Hepatocyte (in vitro differentiated cells): ENCODE measurements around the gene NLK. TPM values are rescaled to one million over a fixed set of nuclear protein-coding genes. Genes with fewer than 3 reads are reported as not detected.
"Not testable (repeated sequence)": the region's sequence is repeated elsewhere in the genome, so short reads cannot be mapped to it uniquely, and the experiment has no call there.

Experiments
- DNase-seq: peaks from one replicate; pipeline ENCODE4 v3.0.0-alpha.2; 2016; ENCODE audit warnings: low spot score
- H2AFZ ChIP-seq: fragments of 200-600 bp; sonication (generic); 2 replicates; pipeline ENCODE4 v1.6.0; 2016; ENCODE audit warnings: antibody characterized with exemption, mild to moderate bottlenecking
- H3K27ac ChIP-seq: fragments of 200-600 bp; sonication (generic); 2 replicates; pipeline ENCODE4 v1.5.1; 2016; ENCODE audit warnings: mild to moderate bottlenecking
- H3K27me3 ChIP-seq: fragments of 200-600 bp; sonication (generic); 2 replicates; pipeline ENCODE4 v1.6.1; 2016
- H3K36me3 ChIP-seq: fragments of 200-600 bp; sonication (generic); replicated peaks from 2 replicates; pipeline ENCODE4 v1.5.1; 2016; ENCODE audit warnings: low read depth; ENCODE audit not compliant: insufficient read depth
- H3K4me1 ChIP-seq: fragments of 200-600 bp; sonication (generic); 2 replicates; pipeline ENCODE4 v1.5.1; 2016; ENCODE audit warnings: mild to moderate bottlenecking, moderate library complexity; ENCODE audit not compliant: insufficient read depth
- H3K4me2 ChIP-seq: fragments of 200-600 bp; sonication (generic); 2 replicates; pipeline ENCODE4 v1.6.0; 2016
- H3K4me3 ChIP-seq: fragments of 200-600 bp; sonication (generic); 2 replicates; pipeline ENCODE4 v1.5.1; 2016; ENCODE audit warnings: mild to moderate bottlenecking
- H3K79me2 ChIP-seq: fragments of 200-600 bp; sonication (generic); 2 replicates; pipeline ENCODE4 v1.6.0; 2017; ENCODE audit warnings: mild to moderate bottlenecking
- H3K9me2 ChIP-seq: fragments of 200-600 bp; sonication (generic); replicated peaks from 2 replicates; pipeline ENCODE4 v1.6.0; 2017; ENCODE audit warnings: mild to moderate bottlenecking; ENCODE audit not compliant: insufficient read depth
- H3K9me3 ChIP-seq: fragments of 200-600 bp; sonication (generic); 2 replicates; pipeline ENCODE4 v1.5.1; 2016; ENCODE audit warnings: low read depth, mild to moderate bottlenecking
- H4K20me1 ChIP-seq: fragments of 200-600 bp; sonication (generic); 2 replicates; pipeline ENCODE4 v1.6.0; 2016; ENCODE audit warnings: mild to moderate bottlenecking; ENCODE audit not compliant: insufficient read depth, poor library complexity, severe bottlenecking
- EZH2 ChIP-seq: fragments of 200-600 bp; sonication (generic); IDR thresholded peaks from 2 replicates; pipeline ENCODE4 v1.6.1; 2016; ENCODE audit warnings: antibody characterized with exemption, mild to moderate bottlenecking, borderline replicate concordance
- EZH2phosphoT487 ChIP-seq: fragments of 200-600 bp; sonication (generic); IDR thresholded peaks from one replicate; pipeline ENCODE4 v1.6.1; 2018; ENCODE audit warnings: antibody characterized with exemption, mild to moderate bottlenecking, low read depth, moderate library complexity; ENCODE audit not compliant: unreplicated experiment, severe bottlenecking
- WGBS: methylation state at CpG from one replicate; pipeline ENCODE4 v1.1.6; 2016; ENCODE audit warnings: low lambda C conversion rate; ENCODE audit errors: missing lambda C conversion rate; 5-methylcytosine and 5-hydroxymethylcytosine counted together
- polyA plus RNA-seq: library from polyadenylated mRNA; unstranded; fragments of >200 nt; fragmentation: Nextera tagmentation; extraction: Ambion mirVana; gene quantifications from 2 replicates; pipeline ENCODE4 v1.2.1, GENCODE V29; 2016
- total RNA-seq: library from RNA; depleted of rRNA; stranded (reverse); fragments of >200 nt; gene quantifications from 2 replicates; pipeline ENCODE4 v1.2.3, GENCODE V29; 2014
- TF ChIP-seq, protein P1 (sequence below): fragments of 200-600 bp; sonication (generic); IDR thresholded peaks from 2 replicates; pipeline ENCODE4 v1.5.1; 2016; ENCODE audit warnings: antibody characterized with exemption, mild to moderate bottlenecking; ENCODE audit not compliant: poor library complexity

NLK gene
- total and polyA plus RNA-seq, 2 experiments from 2014 or later: 5.2 to 24.9 TPM

DNA sequence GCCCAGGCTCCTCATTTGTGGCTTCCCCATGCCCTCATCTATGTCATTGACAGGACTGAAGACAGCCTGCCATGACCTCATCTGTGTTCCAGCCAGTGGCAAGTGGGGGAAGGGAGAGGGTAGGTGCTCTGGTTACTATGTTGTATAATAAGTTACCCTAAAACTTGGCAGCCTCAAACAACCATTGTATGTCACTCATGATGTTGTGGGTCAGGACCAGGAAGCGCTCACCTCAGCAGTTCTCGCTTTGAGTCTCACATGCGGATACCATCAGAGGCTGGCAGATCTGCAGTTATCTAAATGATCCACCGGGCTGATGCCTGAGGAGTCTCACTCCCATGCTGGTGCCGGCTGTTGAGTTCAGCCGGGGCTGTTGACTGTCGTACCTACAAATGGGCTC lies 187.5 kb downstream of the NLK start:
- DNase-seq: no peak
- Histone ChIP-seq H3K9me3 (no peaks in the 10 kb centered on the region), H2AFZ (no peak overlapping the region), H3K4me2 (no peak overlapping the region), H3K27ac (no peak overlapping the region), H4K20me1 (no peaks in the 10 kb centered on the region), H3K4me1 (no peaks in the 10 kb centered on the region), H3K36me3 (no peaks in the 10 kb centered on the region), H3K9me2 (no peaks in the 10 kb centered on the region), H3K79me2 (no peaks in the 10 kb centered on the region), H3K4me3 (no peak overlapping the region), H3K27me3 (no peaks in the 10 kb centered on the region)
- TF ChIP-seq, protein P1, sequence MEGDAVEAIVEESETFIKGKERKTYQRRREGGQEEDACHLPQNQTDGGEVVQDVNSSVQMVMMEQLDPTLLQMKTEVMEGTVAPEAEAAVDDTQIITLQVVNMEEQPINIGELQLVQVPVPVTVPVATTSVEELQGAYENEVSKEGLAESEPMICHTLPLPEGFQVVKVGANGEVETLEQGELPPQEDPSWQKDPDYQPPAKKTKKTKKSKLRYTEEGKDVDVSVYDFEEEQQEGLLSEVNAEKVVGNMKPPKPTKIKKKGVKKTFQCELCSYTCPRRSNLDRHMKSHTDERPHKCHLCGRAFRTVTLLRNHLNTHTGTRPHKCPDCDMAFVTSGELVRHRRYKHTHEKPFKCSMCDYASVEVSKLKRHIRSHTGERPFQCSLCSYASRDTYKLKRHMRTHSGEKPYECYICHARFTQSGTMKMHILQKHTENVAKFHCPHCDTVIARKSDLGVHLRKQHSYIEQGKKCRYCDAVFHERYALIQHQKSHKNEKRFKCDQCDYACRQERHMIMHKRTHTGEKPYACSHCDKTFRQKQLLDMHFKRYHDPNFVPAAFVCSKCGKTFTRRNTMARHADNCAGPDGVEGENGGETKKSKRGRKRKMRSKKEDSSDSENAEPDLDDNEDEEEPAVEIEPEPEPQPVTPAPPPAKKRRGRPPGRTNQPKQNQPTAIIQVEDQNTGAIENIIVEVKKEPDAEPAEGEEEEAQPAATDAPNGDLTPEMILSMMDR: no peak
- TF ChIP-seq EZH2: no peak
- TF ChIP-seq EZH2phosphoT487: no peak
- 57% methylated on average over 7 of the region's 7 CpGs for WGBS

DNA sequence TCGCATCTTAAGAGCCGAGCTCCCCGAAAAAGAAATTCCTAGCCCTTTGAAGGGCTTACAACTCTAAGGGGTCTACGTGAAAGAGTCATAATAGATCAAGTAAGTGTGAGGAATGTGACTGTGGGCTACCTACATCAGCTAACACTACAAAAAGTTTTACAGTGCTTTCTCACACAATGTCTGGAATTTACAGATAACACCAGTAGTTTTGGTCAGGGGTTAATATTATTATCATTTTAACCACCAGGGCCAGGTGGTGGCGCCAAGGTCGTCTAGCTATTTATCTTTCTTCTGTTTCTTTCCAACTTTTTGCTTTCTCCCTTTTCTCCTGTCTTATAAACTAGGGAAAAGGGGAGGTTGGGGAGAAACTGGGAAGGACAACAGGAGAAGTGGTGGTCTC lies 188.1 kb downstream of the NLK start:
- not testable (repeated sequence) for H4K20me1 ChIP-seq, H3K36me3 ChIP-seq, H3K27ac ChIP-seq, H2AFZ ChIP-seq, H3K4me3 ChIP-seq, DNase-seq, H3K4me1 ChIP-seq, H3K9me2 ChIP-seq, H3K4me2 ChIP-seq, H3K27me3 ChIP-seq, H3K9me3 ChIP-seq, H3K79me2 ChIP-seq
- 31% methylated on average over 6 of the region's 6 CpGs for WGBS

DNA sequence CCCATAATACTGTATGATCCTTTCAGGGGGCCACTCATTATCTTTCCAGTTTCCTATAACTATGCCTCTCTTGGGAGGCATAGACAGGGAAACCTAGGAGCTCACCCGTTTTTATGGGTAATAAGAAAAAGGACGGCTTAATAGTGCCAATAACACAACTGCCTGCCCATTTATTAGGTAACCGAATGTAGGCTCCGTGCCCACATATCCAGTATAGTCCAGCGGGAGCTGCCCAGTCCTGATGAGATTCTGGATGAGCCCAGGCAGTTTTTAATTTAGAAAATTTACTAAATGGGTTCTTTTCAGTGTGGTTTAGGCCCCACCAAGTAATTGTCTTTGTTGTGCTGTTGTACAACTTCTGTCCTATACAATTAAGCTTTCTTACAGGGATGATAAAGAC lies 189.1 kb downstream of the NLK start:
- not testable (repeated sequence) for H3K4me3 ChIP-seq, H3K9me2 ChIP-seq, H4K20me1 ChIP-seq, H3K4me1 ChIP-seq, H3K9me3 ChIP-seq, H3K27ac ChIP-seq, H3K4me2 ChIP-seq, DNase-seq, H3K79me2 ChIP-seq, H3K27me3 ChIP-seq, H3K36me3 ChIP-seq, H2AFZ ChIP-seq
- WGBS: 91% methylated on average over 5 of the region's 5 CpGs

DNA sequence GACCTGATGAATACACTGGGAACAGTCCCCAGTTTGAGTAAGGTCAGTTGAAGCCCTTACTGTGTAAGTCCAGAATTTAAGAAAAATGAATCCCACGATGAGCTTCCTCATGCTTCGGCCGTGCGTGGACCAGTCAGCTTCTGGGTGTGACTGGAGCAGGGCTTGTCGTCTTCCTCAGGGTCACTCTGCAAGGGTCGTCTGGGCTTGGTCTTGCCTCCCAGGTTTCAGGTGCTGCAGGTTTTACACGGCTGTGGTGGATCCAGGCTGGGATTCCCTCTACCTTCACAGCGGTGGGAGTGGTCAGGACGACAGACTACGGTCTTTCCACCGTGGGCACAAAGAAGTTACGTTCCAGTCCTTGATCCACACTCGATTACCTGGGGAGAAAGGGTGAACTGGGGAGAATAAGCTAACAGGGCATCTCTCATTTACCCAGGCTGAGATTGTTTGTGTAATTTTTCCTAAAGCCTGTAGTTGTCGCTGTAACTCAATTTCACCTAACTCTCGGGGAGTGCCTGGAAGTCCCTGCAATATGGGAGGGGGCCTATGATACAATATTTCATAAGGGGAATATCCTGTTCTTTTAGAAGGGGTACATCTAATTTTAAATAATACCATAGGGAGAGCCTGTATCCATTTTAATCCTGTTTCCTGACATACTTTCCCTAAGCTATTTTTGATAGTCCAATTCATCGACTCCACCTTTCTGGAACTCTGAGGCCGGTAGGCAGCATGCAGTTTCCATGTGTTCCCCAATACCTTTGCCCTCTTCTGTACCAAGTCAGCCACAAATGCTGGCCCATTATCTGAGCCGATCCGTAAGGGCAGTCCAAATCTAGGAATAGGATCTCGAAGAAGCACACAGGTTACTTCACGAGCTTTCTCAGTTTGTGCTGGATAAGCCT lies 190.7 kb downstream of the NLK start:
- 54% methylated on average over 21 of the region's 21 CpGs for WGBS
- not testable (repeated sequence) for DNase-seq, H3K9me3 ChIP-seq, H3K79me2 ChIP-seq, H4K20me1 ChIP-seq, H3K4me1 ChIP-seq, H3K9me2 ChIP-seq, H3K36me3 ChIP-seq, H2AFZ ChIP-seq, H3K27me3 ChIP-seq, H3K4me3 ChIP-seq
- peak overlapping the region; percentile 70 for H3K27ac ChIP-seq
- TF ChIP-seq, protein P1: peak; percentile 43
- H3K4me2 ChIP-seq: peak overlapping the region; percentile 54

DNA sequence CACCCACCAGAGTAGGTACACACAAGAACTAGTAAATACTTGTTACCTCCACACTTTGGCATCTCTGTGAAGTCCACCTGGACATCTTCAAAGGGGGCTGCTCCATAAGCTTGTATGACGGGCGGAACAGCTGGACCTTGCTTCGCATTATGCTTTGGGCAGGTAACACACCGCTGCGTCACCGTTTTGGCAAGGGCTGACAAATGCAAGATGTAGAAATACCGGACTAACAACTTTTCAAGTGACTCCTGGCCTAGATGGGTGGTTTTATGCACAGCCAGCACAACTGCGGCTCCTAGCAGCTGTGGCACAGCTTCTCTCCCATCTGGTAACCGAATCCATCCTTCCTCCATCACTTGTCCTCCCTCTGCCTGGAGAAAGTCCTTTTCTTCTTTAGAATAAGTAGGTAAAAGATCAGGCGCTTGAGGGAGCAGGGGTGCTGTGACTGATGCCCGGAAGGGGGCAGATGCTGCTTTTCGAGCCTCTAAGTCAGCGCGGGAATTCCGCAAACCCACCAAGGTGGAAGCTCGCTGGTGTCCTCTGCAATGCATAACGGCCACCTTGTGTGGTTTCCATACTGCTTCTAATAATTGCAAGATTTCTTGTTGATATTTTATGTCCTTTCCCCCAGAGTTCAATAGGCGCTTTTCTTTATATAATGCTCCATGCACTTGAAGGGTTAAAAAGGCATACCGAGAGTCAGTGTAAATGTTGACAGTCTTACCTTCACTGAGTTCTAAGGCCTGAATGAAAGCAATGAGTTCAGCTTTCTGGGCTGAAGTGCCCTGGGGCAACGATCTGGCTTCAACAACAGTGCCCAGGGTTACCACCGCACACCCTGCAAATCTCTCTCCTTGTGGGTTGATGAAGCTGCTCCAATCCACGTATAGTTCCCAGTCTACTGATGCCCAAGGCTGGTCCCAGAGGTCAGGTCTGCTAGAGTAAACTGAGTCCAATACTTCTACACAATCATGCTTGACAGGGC lies 191.7 kb downstream of the NLK start:
- not testable (repeated sequence) for H3K9me2 ChIP-seq, H3K4me3 ChIP-seq, H3K79me2 ChIP-seq, H3K36me3 ChIP-seq, H3K9me3 ChIP-seq, H3K4me1 ChIP-seq, H4K20me1 ChIP-seq, H3K27me3 ChIP-seq, H2AFZ ChIP-seq
- peak overlapping the region; percentile 70 for H3K27ac ChIP-seq
- 63% methylated on average over 22 of the region's 22 CpGs for WGBS
- peak overlapping the region; percentile 54 for H3K4me2 ChIP-seq
- peak; percentile 58 for DNase-seq

DNA sequence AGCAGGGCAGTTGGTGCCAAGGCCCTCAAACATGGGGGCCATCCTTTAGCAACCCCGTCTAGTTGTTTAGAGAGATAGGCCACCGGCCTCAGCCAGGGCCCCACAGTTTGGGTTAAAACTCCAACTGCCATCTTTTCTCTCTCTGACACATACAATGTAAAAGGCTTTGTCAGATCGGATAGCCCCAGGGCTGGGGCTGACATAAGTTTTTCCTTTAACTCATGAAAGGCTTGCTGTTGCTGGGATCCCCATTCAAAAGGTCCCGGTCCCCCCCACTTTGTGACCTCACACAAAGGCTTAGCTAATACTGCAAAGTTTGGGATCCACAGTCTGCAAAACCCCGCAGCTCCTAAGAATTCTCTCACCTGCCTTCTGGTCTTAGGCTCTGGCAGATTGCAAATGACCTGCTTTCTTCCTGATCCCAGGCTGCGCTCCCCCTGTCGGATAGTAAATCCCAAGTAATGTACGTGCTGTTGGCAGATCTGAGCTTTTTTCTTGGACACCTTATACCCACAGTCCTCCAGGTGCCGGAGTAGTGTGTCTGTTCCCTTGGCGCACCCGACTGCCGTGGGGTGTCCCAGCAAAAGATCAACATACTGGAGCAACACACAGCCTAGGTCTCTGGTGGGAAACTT lies 192.7 kb downstream of the NLK start:
- H2AFZ ChIP-seq, H3K79me2 ChIP-seq, H3K9me2 ChIP-seq, H3K4me3 ChIP-seq, H4K20me1 ChIP-seq, DNase-seq, H3K27ac ChIP-seq, H3K9me3 ChIP-seq, H3K4me2 ChIP-seq, H3K36me3 ChIP-seq, H3K27me3 ChIP-seq, H3K4me1 ChIP-seq: not testable (repeated sequence)
- 74% methylated on average over 12 of the region's 12 CpGs for WGBS
